Immature natural killer cell (primary cell): ENCODE data around the gene TLR1. TPM values are rescaled to one million over a fixed set of nuclear protein-coding genes. Genes with fewer than 3 reads are reported as not detected.

ENCODE experiments used
- DNase-seq, 3 donors: peaks; one replicate each; pipeline ENCODE4 v3.0.0; 2022; ENCODE audit warnings: mixed read lengths in 1 of 3
- H3K27ac Mint-ChIP-seq, 6 donors: one replicate each; pipeline ENCODE4 v1.8.0; 2020; ENCODE audit warnings: mixed read lengths in 6 of 6, mild to moderate bottlenecking in 5 of 6, inconsistent platforms in 4 of 6, moderate library complexity in 3 of 6
- H3K27me3 Mint-ChIP-seq, 3 donors: one replicate each; pipeline ENCODE4 v1.8.0; 2020 to 2021; ENCODE audit warnings: low read depth in 3 of 3, mild to moderate bottlenecking in 3 of 3, mixed read lengths in 3 of 3, moderate library complexity in 3 of 3, inconsistent platforms in 1 of 3
- H3K36me3 Mint-ChIP-seq, 3 donors: one replicate each; pipeline ENCODE4 v1.8.0; 2020; ENCODE audit warnings: mixed read lengths in 3 of 3, inconsistent platforms in 2 of 3, mild to moderate bottlenecking in 2 of 3
- H3K4me1 Mint-ChIP-seq, 2 donors: one replicate each; pipeline ENCODE4 v1.8.0; 2020; ENCODE audit warnings: inconsistent platforms in 2 of 2, mild to moderate bottlenecking in 2 of 2, mixed read lengths in 2 of 2, moderate library complexity in 1 of 2
- H3K4me3 Mint-ChIP-seq, 5 donors: one replicate each; pipeline ENCODE4 v1.8.0; 2020; ENCODE audit warnings: mild to moderate bottlenecking in 5 of 5, mixed read lengths in 5 of 5, inconsistent platforms in 3 of 5, moderate library complexity in 3 of 5
- H3K9me3 Mint-ChIP-seq, 6 donors: one replicate each; pipeline ENCODE4 v1.8.0; 2020; ENCODE audit warnings: mild to moderate bottlenecking in 6 of 6, mixed read lengths in 6 of 6, inconsistent platforms in 4 of 6, moderate library complexity in 3 of 6
- polyA plus RNA-seq, 3 donors: library from polyadenylated mRNA; unstranded; fragments of 300-500 nt; fragmentation: Illumina TruSeq; gene quantifications; one replicate each; pipeline ENCODE4 v1.2.3, GENCODE V29; 2021

Gene TLR1
- polyA plus RNA-seq, 3 donors from 2014 or later, result 16.6 to 24.7 (median 20.0) TPM

- Mint-ChIP-seq H3K27ac (peak overlapping the region in 1 of 6 donors; percentile 21), H3K9me3 (peaks cover 29 to 61% (median 53%) of the 10 kb centered on the region in 6 donors)
These were observed 3.6 kb downstream of the TLR1 start for GRCh38 chr4:38800961-38801450.

GRCh38 chr4:38800366-38800765 lies 4.2 kb downstream of the TLR1 start:
- Mint-ChIP-seq H3K36me3 (peaks cover 63 to 83% (median 73%) of the 10 kb centered on the region in 3 donors), H3K4me1 (peaks cover 34 to 43% of the 10 kb centered on the region in 2 donors), H3K27me3 (no peaks in the 10 kb centered on the region), H3K9me3 (peaks cover 31 to 68% (median 59%) of the 10 kb centered on the region in 6 donors), H3K27ac (no peak overlapping the region), H3K4me3 (no peak overlapping the region)
- DNase-seq, result no peak

More at GRCh38 chr4:38800961-38801450, 3.6 kb downstream of the TLR1 start:
- no peak for DNase-seq
- Mint-ChIP-seq H3K4me1 (peaks cover 40 to 49% of the 10 kb centered on the region in 2 donors), H3K27me3 (no peaks in the 10 kb centered on the region), H3K36me3 (peaks cover 57 to 77% (median 68%) of the 10 kb centered on the region in 3 donors), H3K4me3 (peak overlapping the region in 1 of 5 donors; percentile 10)

GRCh38 chr4:38795087-38795486 lies 9.5 kb downstream of the TLR1 start:
- DNase-seq, result no peak
- Mint-ChIP-seq H3K36me3 (peaks cover 61 to 78% (median 71%) of the 10 kb centered on the region in 3 donors), H3K9me3 (peaks cover 23 to 92% (median 64%) of the 10 kb centered on the region in 6 donors), H3K27me3 (no peaks in the 10 kb centered on the region), H3K27ac (no peak overlapping the region), H3K4me3 (no peak overlapping the region), H3K4me1 (peaks cover 0 to 9% of the 10 kb centered on the region in 2 donors)

GRCh38 chr4:38794051-38794450 lies 10.5 kb downstream of the TLR1 start:
- Mint-ChIP-seq H3K4me3 (no peak overlapping the region), H3K4me1 (peaks cover 0 to 9% of the 10 kb centered on the region in 2 donors), H3K9me3 (peaks cover 30 to 89% (median 58%) of the 10 kb centered on the region in 6 donors), H3K27ac (no peak overlapping the region), H3K27me3 (no peaks in the 10 kb centered on the region), H3K36me3 (peaks cover 54 to 73% (median 65%) of the 10 kb centered on the region in 3 donors)
- no peak for DNase-seq

- peaks cover 37 to 42% (median 42%) of the 10 kb centered on the region in 3 donors for H3K36me3 Mint-ChIP-seq
- H3K9me3 Mint-ChIP-seq, result peaks cover 17 to 58% (median 36%) of the 10 kb centered on the region in 6 donors
- H3K4me3 Mint-ChIP-seq, result no peak overlapping the region
- H3K27ac Mint-ChIP-seq, result no peak overlapping the region
- no peak for DNase-seq
- H3K4me1 Mint-ChIP-seq, result peaks cover 0 to 9% of the 10 kb centered on the region in 2 donors
- H3K27me3 Mint-ChIP-seq, result no peaks in the 10 kb centered on the region
These were observed 13.6 kb downstream of the TLR1 start for GRCh38 chr4:38791010-38791409.

- Mint-ChIP-seq H3K27ac (no peak overlapping the region), H3K4me1 (peaks cover 0 to 9% of the 10 kb centered on the region in 2 donors), H3K9me3 (peaks cover 8 to 31% (median 14%) of the 10 kb centered on the region in 6 donors), H3K27me3 (no peaks in the 10 kb centered on the region), H3K4me3 (no peak overlapping the region), H3K36me3 (peaks cover 14 to 23% (median 21%) of the 10 kb centered on the region in 3 donors)
- no peak for DNase-seq
These were observed 16.3 kb downstream of the TLR1 start for GRCh38 chr4:38788317-38788716.

GRCh38 chr4:38787693-38788092 lies 16.9 kb downstream of the TLR1 start:
- no peak for DNase-seq
- Mint-ChIP-seq H3K27ac (no peak overlapping the region), H3K4me3 (no peak overlapping the region), H3K36me3 (peaks cover 14 to 23% (median 21%) of the 10 kb centered on the region in 3 donors), H3K27me3 (no peaks in the 10 kb centered on the region), H3K4me1 (peaks cover 2 to 12% of the 10 kb centered on the region in 2 donors), H3K9me3 (peaks cover 8 to 27% (median 14%) of the 10 kb centered on the region in 6 donors)

- Mint-ChIP-seq H3K27me3 (peaks cover 0 to 2% (median 2%) of the 10 kb centered on the region in 3 donors), H3K4me3 (no peak overlapping the region), H3K9me3 (peaks cover 7 to 16% (median 11%) of the 10 kb centered on the region in 6 donors), H3K4me1 (peaks cover 2 to 10% of the 10 kb centered on the region in 2 donors), H3K36me3 (peaks cover 5 to 14% (median 12%) of the 10 kb centered on the region in 3 donors), H3K27ac (no peak overlapping the region)
- no peak for DNase-seq
These were observed 18.6 kb downstream of the TLR1 start for GRCh38 chr4:38785901-38786402.

- Mint-ChIP-seq H3K4me1 (peaks cover 2 to 8% of the 10 kb centered on the region in 2 donors), H3K9me3 (peaks cover 3 to 9% (median 7%) of the 10 kb centered on the region in 6 donors), H3K27ac (no peak overlapping the region), H3K36me3 (peaks cover 4 to 7% (median 6%) of the 10 kb centered on the region in 3 donors), H3K4me3 (no peak overlapping the region), H3K27me3 (peaks cover 0 to 2% (median 2%) of the 10 kb centered on the region in 3 donors)
- no peak for DNase-seq
These were observed 19.4 kb downstream of the TLR1 start for GRCh38 chr4:38785041-38785790.

GRCh38 chr4:38784141-38784540 lies 20.4 kb downstream of the TLR1 start:
- H3K27ac Mint-ChIP-seq, result peak overlapping the region in 1 of 6 donors; percentile 82
- no peaks in the 10 kb centered on the region for H3K9me3 Mint-ChIP-seq
- H3K27me3 Mint-ChIP-seq, result peaks cover 0 to 2% (median 2%) of the 10 kb centered on the region in 3 donors
- H3K36me3 Mint-ChIP-seq, result no peaks in the 10 kb centered on the region
- DNase-seq, result no peak
- H3K4me3 Mint-ChIP-seq, result no peak overlapping the region
- peaks cover 2 to 8% of the 10 kb centered on the region in 2 donors for H3K4me1 Mint-ChIP-seq

- Mint-ChIP-seq H3K27me3 (peaks cover 0 to 2% (median 2%) of the 10 kb centered on the region in 3 donors), H3K4me1 (peaks cover 2 to 8% of the 10 kb centered on the region in 2 donors), H3K9me3 (no peaks in the 10 kb centered on the region), H3K27ac (no peak overlapping the region), H3K36me3 (no peaks in the 10 kb centered on the region), H3K4me3 (no peak overlapping the region)
- no peak for DNase-seq
These were observed 21.5 kb downstream of the TLR1 start for GRCh38 chr4:38783109-38783460.

- Mint-ChIP-seq H3K36me3 (no peaks in the 10 kb centered on the region), H3K4me1 (peaks cover 2 to 8% of the 10 kb centered on the region in 2 donors), H3K27ac (no peak within 1 kb of the TSS), H3K27me3 (peaks cover 0 to 2% (median 2%) of the 10 kb centered on the region in 3 donors), H3K9me3 (no peaks in the 10 kb centered on the region), H3K4me3 (peak within 1 kb of the TSS in 1 of 5 donors; percentile 66)
- peak; percentile 36 to 49 (median 45) for DNase-seq
These were observed 22.0 kb downstream of the TLR1 start, which contains the start of gene TLR10 for GRCh38 chr4:38782452-38783108. Gene TLR10, minus strand, starts transcription at chr4:38782990. Its CDS starts 7,400 bp downstream, at chr4:38775590.

- DNase-seq, result no peak
- H3K27ac Mint-ChIP-seq, result no peak overlapping the region
- no peaks in the 10 kb centered on the region for H3K9me3 Mint-ChIP-seq
- H3K4me1 Mint-ChIP-seq, result peaks cover 2 to 8% of the 10 kb centered on the region in 2 donors
- H3K27me3 Mint-ChIP-seq, result peaks cover 0 to 3% (median 2%) of the 10 kb centered on the region in 3 donors
- H3K36me3 Mint-ChIP-seq, result peaks cover 0 to 3% (median 0%) of the 10 kb centered on the region in 3 donors
- H3K4me3 Mint-ChIP-seq, result no peak overlapping the region
These were observed 22.7 kb downstream of the TLR1 start for GRCh38 chr4:38781854-38782261.
